GM23338 (cell line): ENCODE measurements around the gene OR4D11. TPM values are rescaled to one million over a fixed set of nuclear protein-coding genes. Genes with fewer than 3 reads are reported as not detected.

ENCODE experiments used
- ATAC-seq: fragments of 200-7000 bp; cut with Tn5 transposase; 3 replicates; pipeline ENCODE4 v1.9.1; 2020
- DNase-seq: peaks from one replicate; pipeline ENCODE4 v3.0.0-alpha.2; 2015; ENCODE audit warnings: low spot score
- H2AFZ ChIP-seq: fragments of 200-600 bp; sonication (generic); 2 replicates; pipeline ENCODE4 v1.8.0; 2016; ENCODE audit warnings: antibody characterized with exemption, mild to moderate bottlenecking, moderate library complexity
- H3F3A ChIP-seq: fragments of 200-600 bp; sonication (generic); replicated peaks from 2 replicates; pipeline ENCODE4 v1.8.0; 2017; ENCODE audit warnings: antibody characterized with exemption, mixed run types, low read depth
- H3K27ac ChIP-seq: fragments of 200-600 bp; sonication (generic); 2 replicates; pipeline ENCODE4 v1.6.1; 2016; ENCODE audit warnings: low read depth
- H3K27me3 ChIP-seq: fragments of 200-600 bp; sonication (generic); 2 replicates; pipeline ENCODE4 v1.8.0; 2016; ENCODE audit warnings: mild to moderate bottlenecking, mixed run types, moderate library complexity; ENCODE audit not compliant: insufficient read depth
- H3K36me3 ChIP-seq: fragments of 200-600 bp; sonication (generic); 2 replicates; pipeline ENCODE4 v1.8.0; 2016; ENCODE audit warnings: mild to moderate bottlenecking; ENCODE audit not compliant: insufficient read depth
- H3K4me1 ChIP-seq: fragments of 200-600 bp; sonication (generic); 2 replicates; pipeline ENCODE4 v1.8.0; 2016; ENCODE audit warnings: mild to moderate bottlenecking, moderate library complexity; ENCODE audit not compliant: insufficient read depth
- H3K4me2 ChIP-seq: fragments of 200-600 bp; sonication (generic); 2 replicates; pipeline ENCODE4 v1.7.1; 2017; ENCODE audit warnings: mixed run types
- H3K4me3 ChIP-seq: fragments of 200-600 bp; sonication (generic); 2 replicates; pipeline ENCODE4 v1.6.1; 2016; ENCODE audit warnings: mixed run types
- H3K79me2 ChIP-seq: fragments of 200-600 bp; sonication (generic); replicated peaks from 2 replicates; pipeline ENCODE4 v1.8.0; 2017; ENCODE audit warnings: mild to moderate bottlenecking; ENCODE audit not compliant: insufficient read depth
- H3K9me2 ChIP-seq: fragments of 200-600 bp; sonication (generic); 2 replicates; pipeline ENCODE4 v1.8.0; 2017; ENCODE audit not compliant: insufficient read depth
- H4K20me1 ChIP-seq: fragments of 200-600 bp; sonication (generic); replicated peaks from 2 replicates; pipeline ENCODE4 v1.8.0; 2017; ENCODE audit warnings: mild to moderate bottlenecking; ENCODE audit not compliant: insufficient read depth
- H3K27ac Mint-ChIP-seq: 2 replicates; pipeline ENCODE4 v1.8.0; 2020; ENCODE audit warnings: inconsistent platforms, mild to moderate bottlenecking, moderate library complexity, mixed read lengths
- H3K27me3 Mint-ChIP-seq: 3 replicates; pipeline ENCODE4 v1.8.0; 2022; ENCODE audit warnings: low read depth, mild to moderate bottlenecking, moderate library complexity, mixed read lengths, inconsistent platforms; ENCODE audit not compliant: insufficient read depth, poor library complexity
- H3K36me3 Mint-ChIP-seq: 3 replicates; pipeline ENCODE4 v1.8.0; 2021; ENCODE audit warnings: low read depth, mild to moderate bottlenecking, inconsistent platforms, moderate library complexity, mixed read lengths
- H3K4me1 Mint-ChIP-seq: 3 replicates; pipeline ENCODE4 v1.8.0; 2020; ENCODE audit warnings: mild to moderate bottlenecking, inconsistent platforms, mixed read lengths
- H3K4me3 Mint-ChIP-seq: 3 replicates; pipeline ENCODE4 v1.8.0; 2021; ENCODE audit warnings: moderate library complexity, mild to moderate bottlenecking, inconsistent platforms, mixed read lengths
- H3K9me3 Mint-ChIP-seq: 3 replicates; pipeline ENCODE4 v1.8.0; 2020; ENCODE audit warnings: moderate library complexity, mild to moderate bottlenecking, inconsistent platforms, mixed read lengths
- CREB1 ChIP-seq: fragments of 250-450 bp; sonication (Bioruptor Pico); IDR thresholded peaks from 2 replicates; pipeline ENCODE4 v1.5.0; 2020; ENCODE audit warnings: low read depth, mild to moderate bottlenecking, moderate library complexity
- CTCF ChIP-seq, 2 experiments: fragments of 200-600 bp in 1 of 2; sonication (generic) in 1 of 2; conservative IDR thresholded peaks; 2 replicates each; pipeline versions ENCODE4 v1.5.1 to v1.6.1; 2016 to 2017; ENCODE audit warnings: antibody characterized with exemption in 2 of 2, low read depth in 2 of 2, mild to moderate bottlenecking in 2 of 2, moderate library complexity in 1 of 2
- ETS1 ChIP-seq: IDR thresholded peaks from 2 replicates; pipeline ENCODE4 v1.6.1; 2016; ENCODE audit warnings: antibody characterized with exemption
- EZH2 ChIP-seq: fragments of 200-600 bp; sonication (generic); IDR thresholded peaks from one replicate; pipeline ENCODE4 v1.8.0; 2017; ENCODE audit warnings: antibody characterized with exemption, mild to moderate bottlenecking, low read depth; ENCODE audit not compliant: unreplicated experiment
- JUNB ChIP-seq: IDR thresholded peaks from one replicate; pipeline ENCODE4 v1.6.1; 2016; ENCODE audit warnings: antibody characterized with exemption; ENCODE audit not compliant: unreplicated experiment
- NANOG ChIP-seq: IDR thresholded peaks from 2 replicates; pipeline ENCODE4 v1.6.1; 2016; ENCODE audit warnings: antibody characterized with exemption, borderline replicate concordance
- POLR2AphosphoS5 ChIP-seq: IDR thresholded peaks from 2 replicates; pipeline ENCODE4 v1.6.1; 2016; ENCODE audit warnings: antibody characterized with exemption, low read depth
- REST ChIP-seq: IDR thresholded peaks from one replicate; pipeline ENCODE4 v1.6.1; 2018; ENCODE audit warnings: antibody characterized with exemption; ENCODE audit not compliant: unreplicated experiment
- STAT1 ChIP-seq: IDR thresholded peaks from one replicate; pipeline ENCODE4 v1.6.1; 2016; ENCODE audit warnings: antibody characterized with exemption; ENCODE audit not compliant: unreplicated experiment
- ZNF114 ChIP-seq: fragments of 250-450 bp; sonication (Bioruptor Pico); IDR thresholded peaks from 2 replicates; pipeline ENCODE4 v1.5.0; 2020; ENCODE audit warnings: mild to moderate bottlenecking, moderate library complexity
- ZNF331 ChIP-seq: fragments of 250-450 bp; sonication (Bioruptor Pico); IDR thresholded peaks from 2 replicates; pipeline ENCODE4 v1.5.0; 2020; ENCODE audit warnings: low read depth, mild to moderate bottlenecking, moderate library complexity
- ZNF462 ChIP-seq: fragments of 250-450 bp; sonication (Bioruptor Pico); IDR thresholded peaks from 2 replicates; pipeline ENCODE4 v1.5.0; 2020; ENCODE audit warnings: mild to moderate bottlenecking, moderate library complexity
- polyA plus RNA-seq: library from polyadenylated mRNA; unstranded; fragments of >200 nt; fragmentation: Nextera tagmentation; extraction: Ambion mirVana; gene quantifications from 2 replicates; pipeline ENCODE4 v1.2.1, GENCODE V29; 2016
- total RNA-seq: library from RNA; depleted of rRNA; stranded (reverse); fragments of >200 nt; shearing (Covaris generic); gene quantifications from 2 replicates; pipeline ENCODE4 v1.2.3, GENCODE V29; 2014

OR4D11 gene
- total and polyA plus RNA-seq, 2 experiments from 2014 or later = not detected

GRCh38 chr11:59475176-59475575 is 28.2 kb upstream of the OR4D11 start (continued):
- TF ChIP-seq ZNF462 (no peak), REST (no peak), POLR2AphosphoS5 (no peak), ETS1 (no peak), JUNB (no peak)

- Histone ChIP-seq H3K9me2 (no peaks in the 10 kb centered on the region), H2AFZ (0 out of 2 replicates have a peak overlapping the region, but pooled peaks have one; percentile 6), H3K27ac (no peak overlapping the region), H3K79me2 (no peaks in the 10 kb centered on the region), H4K20me1 (no peaks in the 10 kb centered on the region), H3K4me2 (no peak overlapping the region), H3K36me3 (no peaks in the 10 kb centered on the region), H3K4me3 (no peak overlapping the region), H3F3A (no peaks in the 10 kb centered on the region), H3K4me1 (no peaks in the 10 kb centered on the region), H3K27me3 (no peaks in the 10 kb centered on the region)
- H3K27ac Mint-ChIP-seq = no peak overlapping the region
- DNase-seq (no peak), ATAC-seq (no peak)
- H3K36me3 Mint-ChIP-seq = no peaks in the 10 kb centered on the region
- no peaks in the 10 kb centered on the region for H3K9me3 Mint-ChIP-seq
- H3K4me1 Mint-ChIP-seq = no peaks in the 10 kb centered on the region
- H3K27me3 Mint-ChIP-seq = peaks cover 1% of the 10 kb centered on the region
- no peak overlapping the region for H3K4me3 Mint-ChIP-seq
- no peak for TF ChIP-seq NANOG
- TF ChIP-seq STAT1 = no peak
- TF ChIP-seq ZNF114 (CRISPR knock-in tag) = no peak
- no peak for TF ChIP-seq ZNF331 (CRISPR knock-in tag)
- no peak for TF ChIP-seq POLR2AphosphoS5
- TF ChIP-seq EZH2 = no peak
- TF ChIP-seq CTCF (conservative IDR thresholded peaks at IDR 0.05; ENCODE audit: low read depth in 2 of 2) = no peak
- no peak for TF ChIP-seq JUNB
- no peak for TF ChIP-seq CREB1 (CRISPR knock-in tag)
These were observed 23.5 kb upstream of the OR4D11 start for GRCh38 chr11:59479906-59480305.
